MCF 10A (cell line): Measurements from ENCODE around the gene HOOK2. TPM values are rescaled to one million over a fixed set of nuclear protein-coding genes. Genes with fewer than 3 reads are reported as not detected.

Experiments
- BruUV-seq: library from RNA; stranded (reverse); fragments of 400-500 nt; replicated peaks from 2 replicates; lab custom pipeline; 2021; lab: Mats Ljungman, UMichigan
- CTCF ChIA-PET: fragments of 300-600 bp; sonication (Branson Sonifier 250); formaldehyde crosslinking; extraction: SDS; loops from one replicate; lab custom pipeline; 2021; ENCODE audit warnings: antibody characterized with exemption, inconsistent platforms; lab: Yijun Ruan, JAX
- POLR2A ChIA-PET: fragments of 300-600, 350-650 bp; sonication (Branson Sonifier 250); formaldehyde crosslinking; extraction: SDS; loops from one replicate; lab custom pipeline; 2020; ENCODE audit warnings: antibody characterized with exemption, inconsistent platforms; lab: Yijun Ruan, JAX
- DNase-seq: peaks from one replicate; pipeline ENCODE4 v3.0.0-alpha.2; 2018; ENCODE audit not compliant: unreplicated experiment
- H3K27ac Mint-ChIP-seq: one replicate; pipeline ENCODE4 v1.8.0; 2022; ENCODE audit warnings: mild to moderate bottlenecking, low read depth, mixed read lengths; ENCODE audit not compliant: unreplicated experiment
- H3K27me3 Mint-ChIP-seq: one replicate; pipeline ENCODE4 v1.8.0; 2022; ENCODE audit warnings: mixed read lengths; ENCODE audit not compliant: insufficient read depth, unreplicated experiment
- H3K36me3 Mint-ChIP-seq: one replicate; pipeline ENCODE4 v1.8.0; 2022; ENCODE audit warnings: mild to moderate bottlenecking, moderate library complexity, mixed read lengths; ENCODE audit not compliant: insufficient read depth, unreplicated experiment
- H3K4me1 Mint-ChIP-seq: one replicate; pipeline ENCODE4 v1.8.0; 2022; ENCODE audit warnings: mixed read lengths; ENCODE audit not compliant: insufficient read depth, unreplicated experiment
- H3K4me3 Mint-ChIP-seq: one replicate; pipeline ENCODE4 v1.8.0; 2022; ENCODE audit warnings: mild to moderate bottlenecking, moderate library complexity, mixed read lengths; ENCODE audit not compliant: unreplicated experiment
- H3K9me3 Mint-ChIP-seq: one replicate; pipeline ENCODE4 v1.8.0; 2022; ENCODE audit warnings: mixed read lengths; ENCODE audit not compliant: unreplicated experiment
- CTCF ChIP-seq: fragments of 200-600 bp; IDR thresholded peaks from one replicate; pipeline ENCODE4 v1.8.0; 2022; ENCODE audit warnings: antibody characterized with exemption, mild to moderate bottlenecking; ENCODE audit not compliant: unreplicated experiment
- intact Hi-C: fragments of 100-400 bp; cut with micrococcal nuclease; formaldehyde crosslinking; loops from 2 replicates; pipeline ENCODE4 v1.14.1; 2022
- total RNA-seq: library from RNA; stranded (reverse); gene quantifications from 2 replicates; pipeline ENCODE4 v1.2.3, GENCODE V29; 2022

Gene HOOK2
- total RNA-seq, 1 experiment from 2014 or later: 31.6 TPM

- no peak for DNase-seq
- H3K9me3 Mint-ChIP-seq: no peaks in the 10 kb centered on the region
- ChIA-PET POLR2A (interaction anchor here (0.6 to 1.0 kb wide), 5 partner anchors 13 to 48 kb away, joined by 3 to 4 read pairs (median 3); partner anchors contain the start of genes JUNB and TRIR), CTCF (interaction anchor here (0.5 to 13.2 kb wide), 8 partner anchors 11 to 128 kb away, joined by 3 to 307 read pairs (median 10); partner anchors contain the start of genes BEST2, HOOK2, JUNB and PRDX2)
- H3K27ac Mint-ChIP-seq: no peak overlapping the region
- TF ChIP-seq CTCF: no peak
- H3K27me3 Mint-ChIP-seq: no peaks in the 10 kb centered on the region
- H3K36me3 Mint-ChIP-seq: peaks cover 15% of the 10 kb centered on the region
- intact Hi-C loops: no loop called here
- BruUV-seq: no TSS peak
- H3K4me1 Mint-ChIP-seq: peaks cover 10% of the 10 kb centered on the region
- H3K4me3 Mint-ChIP-seq: no peak overlapping the region
Observed at GRCh38 chr19:12763100-12763499, 12.3 kb downstream of the HOOK2 start.

- H3K9me3 Mint-ChIP-seq: no peaks in the 10 kb centered on the region
- no peaks in the 10 kb centered on the region for H3K27me3 Mint-ChIP-seq
- ChIA-PET POLR2A (interaction anchor here (0.8 to 3.4 kb wide), 9 partner anchors 8 to 89 kb away, joined by 3 to 15 read pairs (median 5); partner anchors contain the start of genes BEST2, GET3 and TRIR), CTCF (interaction anchor here (0.6 to 13.2 kb wide), 29 partner anchors 7 to 1374 kb away, joined by 3 to 307 read pairs (median 5); partner anchors contain the start of genes BEST2, GET3, HOOK2 and JUNB)
- DNase-seq: no peak
- intact Hi-C loops: loop anchor here (1.0 kb wide), 2 partner anchors 37 to 88 kb away; no protein-coding TSS in a partner anchor
- no peaks in the 10 kb centered on the region for H3K36me3 Mint-ChIP-seq
- H3K4me1 Mint-ChIP-seq: peaks cover 5% of the 10 kb centered on the region
- H3K27ac Mint-ChIP-seq: no peak overlapping the region
- TF ChIP-seq CTCF: no peak
- BruUV-seq: no TSS peak
- no peak overlapping the region for H3K4me3 Mint-ChIP-seq
Observed at GRCh38 chr19:12759686-12760085, 15.7 kb downstream of the HOOK2 start.

GRCh38 chr19:12757544-12758274 is 17.6 kb downstream of the HOOK2 start:
- Mint-ChIP-seq H3K27me3 (no peaks in the 10 kb centered on the region), H3K4me3 (peak overlapping the region; percentile 35), H3K4me1 (peaks cover 5% of the 10 kb centered on the region), H3K9me3 (no peaks in the 10 kb centered on the region), H3K27ac (no peak overlapping the region), H3K36me3 (no peaks in the 10 kb centered on the region)
- peak; percentile 97 for TF ChIP-seq CTCF
- intact Hi-C loops: loop anchor here (1.0 kb wide), 2 partner anchors 24 to 40 kb away; no protein-coding TSS in a partner anchor
- peak; percentile 72 for DNase-seq
- no TSS peak for BruUV-seq
- ChIA-PET CTCF (interaction anchor here (0.6 to 13.2 kb wide), 18 partner anchors 9 to 108 kb away, joined by 3 to 307 read pairs (median 6); partner anchors contain the start of genes JUNB, PRDX2, THSD8 and TNPO2), POLR2A (interaction anchor here (1.0 to 3.4 kb wide), 6 partner anchors 8 to 38 kb away, joined by 3 to 14 read pairs (median 4); partner anchors contain the start of genes GET3 and TRIR)
